Measurements from ENCODE around the gene FURIN. TPM values are rescaled to one million over a fixed set of nuclear protein-coding genes. Genes with fewer than 3 reads are reported as not detected.
A peak's percentile ranks its signal among the peaks of the same experiment; 100 is the strongest.
"Not testable (repeated sequence)": the region's sequence is repeated elsewhere in the genome, so short reads cannot be mapped to it uniquely, and the experiment has no call there.

The FURIN gene
- total RNA-seq, 1 donor from 2014 or later = 51.6 TPM

DNA sequence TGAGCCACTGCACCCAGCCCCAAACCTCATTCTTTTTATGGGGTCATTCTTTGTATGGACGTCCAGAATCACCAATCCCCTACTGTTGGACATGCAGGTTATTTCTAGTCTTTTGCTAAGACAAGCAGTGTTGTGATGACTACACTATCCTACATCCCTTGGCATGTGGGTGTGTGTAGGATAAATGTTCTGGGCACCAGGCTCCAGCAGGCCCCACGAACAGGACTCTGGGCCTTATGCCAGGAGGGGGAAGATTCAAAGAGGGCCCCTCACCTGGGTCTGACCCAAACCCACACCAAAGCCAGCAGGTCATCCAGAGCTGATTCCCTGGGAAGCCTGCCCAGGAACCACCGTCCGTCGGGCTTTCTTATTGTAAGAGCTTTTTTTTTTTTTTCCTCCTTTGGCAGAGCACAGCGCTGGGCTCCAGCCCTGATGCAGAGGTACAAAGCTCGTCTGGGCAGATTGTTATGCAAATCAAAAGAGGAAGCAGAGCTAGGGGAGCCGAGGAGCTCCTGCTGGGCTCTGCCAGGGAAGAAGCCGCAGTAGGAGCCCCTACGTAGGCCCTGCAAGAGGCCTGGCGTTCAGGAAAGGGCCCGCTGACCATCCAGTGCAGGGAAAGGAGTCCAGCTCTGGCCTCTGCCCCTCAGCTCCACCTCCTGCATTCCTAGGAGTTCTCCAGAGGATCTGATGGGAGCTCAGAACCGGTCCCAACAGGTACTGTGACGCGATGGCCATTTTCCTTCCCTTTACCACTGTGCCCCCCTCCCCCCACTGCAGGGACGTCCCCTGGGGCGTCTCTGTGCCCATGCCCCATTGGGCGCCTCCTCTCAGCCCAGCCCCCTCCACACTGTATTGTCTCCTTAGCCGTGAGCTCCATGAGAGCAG is 29.0 kb upstream of the FURIN start:
- intact Hi-C loops (cut with DNase I) = loop anchor here (5.0 kb wide), 1 partner anchor 1368 kb away; no protein-coding TSS in a partner anchor
- peak; percentile 69 for ATAC-seq
- no peak for DNase-seq (ENCODE audit: low spot score)

DNA sequence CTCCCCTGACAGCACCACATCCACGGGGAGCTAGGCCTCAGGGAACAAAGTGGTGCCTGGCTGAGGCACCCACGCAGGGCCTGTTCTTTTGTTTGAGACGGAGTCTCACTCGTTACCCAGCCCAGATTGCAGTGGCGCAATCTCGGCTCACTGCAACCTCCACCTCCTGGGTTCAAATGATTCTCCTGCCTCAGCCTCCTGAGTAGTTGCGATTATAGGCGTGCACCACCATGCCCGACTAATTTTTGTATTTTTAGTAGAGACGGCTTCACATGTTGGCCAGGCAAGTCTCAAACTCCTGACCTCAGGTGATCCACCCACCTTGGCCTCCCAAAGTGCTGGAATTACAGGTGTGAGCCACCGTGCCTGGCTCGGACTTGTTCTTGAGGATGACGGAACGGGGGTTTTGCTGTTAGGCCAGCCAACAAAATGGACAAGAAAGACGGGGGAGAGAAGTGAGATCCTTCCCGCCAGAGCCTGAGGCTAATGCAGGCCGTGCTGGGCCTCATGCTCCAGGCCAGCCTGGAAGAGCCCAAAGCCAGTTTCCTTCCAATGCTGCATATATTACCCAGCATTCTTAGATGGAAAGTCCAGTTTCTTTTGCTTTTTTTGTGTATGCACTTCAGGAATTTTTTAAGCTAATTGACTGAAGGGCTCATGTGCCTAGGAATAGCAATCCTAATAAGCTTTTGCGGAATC is 28.1 kb upstream of the FURIN start:
- intact Hi-C loops (cut with DNase I) = no loop called here
- ATAC-seq = no peak
- no peak for DNase-seq (ENCODE audit: low spot score)

DNA sequence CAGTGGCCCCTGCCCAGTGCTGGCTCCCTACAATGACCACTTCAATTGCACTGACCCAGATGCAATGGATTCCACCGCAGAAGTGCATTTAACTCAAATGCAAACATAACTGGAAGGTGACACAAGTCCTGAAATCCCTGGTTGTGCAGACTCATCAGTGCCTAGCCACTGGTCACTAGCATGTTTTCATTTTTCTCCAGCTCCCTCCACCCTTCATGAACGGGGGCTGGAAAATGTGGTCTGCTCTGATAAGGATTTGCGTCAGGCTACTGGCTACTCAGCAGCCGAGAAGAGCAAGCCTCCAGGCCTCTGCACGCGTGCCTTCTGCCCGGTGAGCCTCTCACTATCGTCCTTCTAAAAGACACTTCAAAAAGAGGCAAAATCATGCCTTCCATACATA is 27.4 kb upstream of the FURIN start:
- no peak for DNase-seq (ENCODE audit: low spot score)
- ATAC-seq = no peak
- intact Hi-C loops (cut with DNase I) = no loop called here

DNA sequence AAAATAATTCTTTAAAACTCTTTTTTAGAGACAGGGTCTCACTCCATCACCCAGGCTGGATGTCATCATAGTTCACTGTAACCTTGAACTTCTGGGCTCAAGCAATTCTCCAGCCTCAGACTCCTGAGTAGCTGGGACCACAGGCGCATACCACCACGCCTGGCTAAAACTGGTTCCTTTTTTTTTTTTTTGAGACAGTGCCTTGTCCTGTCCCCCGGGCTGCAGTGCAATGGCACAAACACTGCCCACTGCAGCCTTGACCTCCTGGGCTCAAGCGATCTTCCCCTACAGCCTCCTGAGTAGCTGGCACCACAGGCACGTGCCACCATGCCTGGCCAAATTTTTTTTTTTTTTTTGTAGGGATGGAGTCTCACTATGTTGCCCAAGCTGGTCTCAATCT is 23.7 kb upstream of the FURIN start:
- intact Hi-C loops (cut with DNase I) = no loop called here
- no peak for DNase-seq (ENCODE audit: low spot score)
- no peak for ATAC-seq

DNA sequence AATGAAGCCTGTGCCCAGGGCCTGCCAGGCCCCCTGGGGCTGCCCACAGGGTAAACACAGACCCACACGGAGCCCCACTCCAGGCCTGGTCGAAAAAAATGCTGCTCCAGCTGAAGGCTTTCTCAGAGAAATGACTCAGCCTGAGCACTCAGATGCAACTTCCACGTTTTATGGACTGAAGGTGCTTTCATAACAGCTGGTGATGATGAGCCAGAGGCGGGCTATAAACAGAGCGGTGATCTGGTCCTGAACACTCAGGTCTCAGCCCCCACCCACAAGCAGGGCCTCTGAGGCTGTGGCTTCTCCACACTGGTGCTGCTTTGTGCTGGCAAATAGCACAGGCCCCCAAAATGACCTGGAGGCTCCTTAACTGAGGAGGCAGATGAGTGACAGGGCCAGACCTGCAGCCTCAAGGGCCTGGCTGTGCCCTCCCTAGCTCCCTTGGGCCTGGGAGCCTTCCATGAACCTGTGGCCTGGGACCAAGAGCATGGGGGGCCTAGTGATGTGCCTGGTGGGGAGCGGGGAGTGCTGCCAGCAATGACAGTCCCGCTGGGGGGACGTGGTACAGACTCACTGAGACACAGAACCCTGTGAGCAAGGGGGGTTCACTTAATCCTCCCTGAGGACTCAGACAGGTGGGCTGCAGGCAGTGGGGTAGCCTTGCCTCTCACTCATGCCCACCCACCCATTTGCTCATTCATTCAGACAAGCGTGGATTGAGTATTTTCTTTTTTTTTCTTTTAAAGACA is 23.0 kb upstream of the FURIN start:
- intact Hi-C loops (cut with DNase I) = no loop called here
- no peak for DNase-seq (ENCODE audit: low spot score)
- ATAC-seq = peak; percentile 34

DNA sequence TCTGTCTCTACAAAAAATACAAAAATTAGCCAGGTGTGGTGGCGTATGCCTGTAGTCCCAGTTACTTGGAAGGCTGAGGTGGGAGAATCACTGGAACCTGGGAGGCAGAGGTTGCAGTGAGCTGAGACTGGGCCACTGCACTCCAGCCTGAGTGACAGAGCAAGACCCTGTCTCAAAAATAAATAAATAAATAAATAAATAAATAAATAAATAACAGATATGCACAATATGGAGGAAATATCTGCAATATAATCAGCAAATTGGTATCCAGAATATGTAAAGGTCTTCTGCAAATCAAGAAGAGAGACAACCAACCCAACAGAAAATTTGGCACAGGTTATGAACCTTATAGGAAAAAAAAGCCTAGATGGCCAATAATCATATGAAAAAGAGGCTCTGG is 19.0 kb upstream of the FURIN start:
- intact Hi-C loops (cut with DNase I) = not testable (repeated sequence)

DNA sequence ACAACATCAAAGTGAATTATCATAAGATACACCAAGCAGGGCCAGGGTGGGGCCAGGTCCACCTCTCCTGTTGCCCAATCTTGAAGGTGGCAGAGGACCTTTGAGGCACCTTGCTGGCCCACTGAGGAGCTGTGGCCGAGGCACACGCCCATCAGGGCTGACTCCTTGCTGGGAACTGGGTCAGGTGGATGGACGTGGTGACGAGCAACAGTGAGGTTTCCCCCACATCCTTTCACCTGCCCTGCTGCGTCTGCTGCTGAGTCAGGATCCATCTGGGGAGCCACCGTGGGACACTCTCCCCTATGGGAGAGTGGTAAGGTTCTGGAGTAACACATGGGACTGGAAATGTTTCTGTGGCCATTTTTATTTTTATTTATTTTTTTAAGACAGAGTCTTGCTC is 17.3 kb upstream of the FURIN start:
- intact Hi-C loops (cut with DNase I) = no loop called here

More for the DNA sequence above, 19.0 kb upstream of the FURIN start:
- ATAC-seq; DNase-seq (ENCODE audit: low spot score): not testable (repeated sequence)

DNA sequence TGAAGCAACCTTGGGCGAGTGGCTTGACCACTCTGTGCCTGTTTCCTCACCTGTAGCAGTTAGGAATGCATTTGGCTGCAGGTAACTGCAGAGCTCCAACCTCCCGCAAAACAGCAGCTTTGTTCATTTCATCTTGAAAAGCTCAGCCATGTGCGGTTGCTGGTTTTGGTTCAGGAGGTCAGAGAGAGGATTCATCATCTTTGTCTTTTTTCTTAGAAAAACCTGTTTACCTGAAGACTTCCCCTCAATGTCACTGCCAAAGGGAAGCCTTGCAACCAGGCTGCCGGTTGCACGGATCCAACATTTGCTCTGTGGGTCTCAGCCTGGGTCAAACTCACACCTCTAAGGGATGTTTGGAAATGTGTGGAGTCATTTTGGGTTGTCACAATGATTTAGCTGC is 16.4 kb upstream of the FURIN start:
- no peak for DNase-seq (ENCODE audit: low spot score)

More for the DNA sequence above, 17.3 kb upstream of the FURIN start:
- no peak for ATAC-seq
- no peak for DNase-seq (ENCODE audit: low spot score)

DNA sequence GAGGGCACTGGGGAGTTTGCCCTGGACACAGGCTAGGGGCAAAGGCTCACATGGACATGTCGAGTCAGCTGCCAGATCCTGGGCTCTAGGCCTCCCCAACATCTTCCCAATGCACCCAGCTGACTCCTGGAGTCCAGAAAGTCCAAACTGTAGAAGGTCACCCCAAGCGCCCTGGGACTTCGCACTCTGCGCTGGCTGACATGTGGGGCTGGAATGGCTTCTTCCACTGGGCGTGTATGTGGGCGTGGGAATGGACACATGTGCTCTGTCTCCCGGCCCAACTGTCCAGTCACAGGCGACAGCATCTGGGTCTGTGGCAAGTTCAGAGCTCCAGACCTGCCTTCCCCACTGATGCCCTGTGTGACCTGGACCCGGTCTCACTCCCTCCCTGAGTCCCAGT is 13.2 kb upstream of the FURIN start:
- intact Hi-C loops (cut with DNase I) = no loop called here
- ATAC-seq = no peak
- no peak for DNase-seq (ENCODE audit: low spot score)

More for the DNA sequence above, 16.4 kb upstream of the FURIN start:
- intact Hi-C loops (cut with DNase I) = no loop called here
- no peak for ATAC-seq

DNA sequence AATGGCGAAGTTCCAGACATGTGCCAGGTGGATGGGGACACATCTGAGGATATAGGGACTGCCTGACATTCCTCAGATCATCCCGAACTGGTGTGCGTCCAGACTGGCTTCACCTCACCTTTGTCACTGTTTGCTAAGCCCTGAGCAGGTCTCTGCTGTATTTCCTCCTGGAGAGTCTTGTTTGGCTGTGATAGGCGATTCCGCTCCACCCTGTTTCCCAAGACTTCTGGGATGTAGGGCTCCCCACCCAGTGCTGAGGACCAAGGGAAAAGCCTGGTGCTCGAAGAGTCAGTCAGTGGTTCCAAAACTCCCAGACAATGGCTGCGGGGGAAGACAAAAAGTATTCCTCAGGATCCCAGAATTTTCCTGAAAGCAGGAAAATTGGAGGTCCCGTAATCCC is 11.1 kb upstream of the FURIN start:
- no peak for DNase-seq (ENCODE audit: low spot score)
- intact Hi-C loops (cut with DNase I) = no loop called here
- ATAC-seq = no peak

DNA sequence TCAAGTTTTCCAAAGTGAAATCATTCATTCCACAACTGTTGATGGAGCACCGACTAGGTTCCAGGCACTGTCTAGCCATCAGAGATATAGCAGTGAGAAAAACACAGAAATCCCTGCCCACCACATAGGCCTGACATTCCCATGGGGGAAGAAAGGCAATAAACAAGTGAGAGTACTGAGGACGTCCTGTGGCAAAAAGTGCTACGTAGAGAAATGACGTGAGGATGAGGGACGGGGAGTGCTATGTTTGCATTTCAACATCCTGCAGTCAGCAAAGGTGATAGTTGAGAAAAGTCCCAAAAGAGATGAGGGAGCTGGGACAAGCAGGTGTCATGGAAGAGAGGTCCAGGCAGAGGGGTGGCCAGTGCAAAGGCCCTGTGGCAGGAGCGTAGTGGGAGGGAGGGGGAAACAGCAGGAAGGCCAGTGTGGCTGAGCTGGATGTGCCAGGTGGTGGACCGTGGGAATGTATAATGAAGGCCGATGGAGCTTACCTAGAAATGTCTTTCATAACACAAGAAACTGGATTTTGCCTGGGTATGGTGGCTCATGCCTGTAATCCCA is 10.4 kb upstream of the FURIN start:
- ATAC-seq (no peak), DNase-seq (ENCODE audit: low spot score) (no peak)
- intact Hi-C loops (cut with DNase I) = no loop called here

DNA sequence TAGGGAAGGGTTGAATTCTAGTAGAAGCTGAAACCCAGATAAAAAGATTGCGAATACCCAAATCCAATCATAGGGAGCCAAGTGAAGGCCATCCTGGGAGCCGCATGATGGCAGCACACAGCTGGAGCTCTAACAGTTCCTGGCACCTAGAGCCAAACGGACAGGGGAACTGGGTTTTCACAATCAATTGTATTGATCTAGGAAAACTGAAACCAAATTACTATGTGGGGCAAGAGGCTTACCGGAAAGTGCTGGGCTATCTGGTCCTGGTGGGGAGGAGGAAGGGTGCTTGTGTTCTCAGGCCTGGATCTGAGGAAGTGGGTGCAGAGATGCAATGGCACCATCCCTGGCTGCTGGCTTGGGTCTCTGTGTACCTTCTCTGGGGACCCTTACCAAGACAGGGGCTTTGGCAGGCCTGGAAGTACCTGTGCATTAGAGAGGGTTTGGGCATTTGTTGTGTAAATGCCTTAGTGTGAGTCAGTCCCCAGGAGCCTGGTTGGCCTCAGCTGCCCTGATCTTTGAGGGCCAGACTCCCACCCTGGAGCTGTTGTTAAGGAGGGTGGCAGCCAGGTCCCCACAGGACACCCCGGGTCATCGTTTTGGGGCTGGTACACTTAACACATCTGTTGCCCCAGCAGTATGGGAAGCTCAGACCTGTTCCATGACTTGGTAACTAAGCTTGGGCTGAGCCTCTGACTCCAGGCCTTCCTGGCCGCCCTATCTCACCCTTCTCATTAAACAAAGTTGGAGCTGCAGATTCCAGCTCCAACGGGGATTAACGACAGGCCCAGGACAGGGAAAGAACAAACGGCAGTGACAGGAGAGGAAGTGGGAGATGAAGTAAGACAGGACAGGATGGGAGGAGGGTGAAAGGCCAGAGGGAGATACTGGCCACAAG is 8.9 kb upstream of the FURIN start:
- ATAC-seq = no peak
- intact Hi-C loops (cut with DNase I) = no loop called here
- DNase-seq (ENCODE audit: low spot score) = no peak

DNA sequence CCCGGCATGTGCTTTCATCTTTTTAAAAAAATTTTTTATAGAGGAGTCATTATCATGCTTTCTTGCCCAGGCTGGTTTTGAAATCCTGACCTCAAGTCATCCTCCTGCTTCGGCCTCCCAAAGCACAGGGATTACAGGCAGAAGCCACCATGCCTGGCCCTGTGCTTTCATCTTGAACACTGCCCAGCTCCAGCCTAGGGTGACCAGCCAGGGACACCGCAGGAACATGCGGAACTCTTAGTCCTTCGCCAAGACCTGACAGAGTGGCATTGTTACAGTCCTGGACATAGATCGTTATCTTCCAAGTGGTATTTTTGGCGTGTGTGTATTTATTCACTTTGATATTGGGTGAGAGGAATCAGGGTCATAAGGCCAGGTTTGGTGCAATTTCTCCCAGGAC is 7.9 kb upstream of the FURIN start:
- DNase-seq (ENCODE audit: low spot score) (no peak), ATAC-seq (no peak)
- intact Hi-C loops (cut with DNase I) = no loop called here

DNA sequence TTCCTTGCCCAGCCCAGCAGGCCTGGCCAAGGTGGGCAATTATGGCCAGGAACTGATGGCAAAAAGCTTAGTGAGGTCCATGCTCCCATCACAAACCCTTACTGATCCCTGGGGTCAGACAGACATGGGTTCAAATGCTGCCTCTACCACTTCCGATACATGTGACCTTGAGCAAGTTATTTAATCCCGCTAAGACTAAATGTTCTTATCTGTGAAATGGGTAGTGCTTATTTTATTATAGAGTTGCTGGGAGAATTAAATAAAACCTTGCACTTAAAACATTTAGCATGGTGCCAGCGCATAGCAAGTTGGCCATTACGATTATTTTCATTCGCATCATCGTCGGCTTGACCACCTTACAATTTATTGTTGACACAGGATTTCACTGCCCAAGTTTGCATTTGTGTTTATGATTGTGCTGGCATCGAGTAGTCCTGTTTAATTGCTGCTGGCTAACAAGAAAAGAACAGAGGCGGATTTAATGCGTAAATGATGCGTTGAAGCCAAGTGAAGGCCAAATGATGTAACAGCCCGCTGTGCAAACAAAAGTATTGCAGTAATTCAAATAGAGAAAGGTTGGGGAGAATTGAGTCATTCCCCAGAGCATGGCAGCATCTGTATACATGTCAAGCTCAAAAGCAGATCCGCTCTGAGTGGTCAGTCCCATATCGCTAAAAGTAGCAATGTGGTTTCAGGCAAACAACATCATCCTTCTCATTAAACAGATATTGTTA is 7.3 kb upstream of the FURIN start:
- intact Hi-C loops (cut with DNase I) = no loop called here
- no peak for DNase-seq (ENCODE audit: low spot score)
- ATAC-seq = no peak

DNA sequence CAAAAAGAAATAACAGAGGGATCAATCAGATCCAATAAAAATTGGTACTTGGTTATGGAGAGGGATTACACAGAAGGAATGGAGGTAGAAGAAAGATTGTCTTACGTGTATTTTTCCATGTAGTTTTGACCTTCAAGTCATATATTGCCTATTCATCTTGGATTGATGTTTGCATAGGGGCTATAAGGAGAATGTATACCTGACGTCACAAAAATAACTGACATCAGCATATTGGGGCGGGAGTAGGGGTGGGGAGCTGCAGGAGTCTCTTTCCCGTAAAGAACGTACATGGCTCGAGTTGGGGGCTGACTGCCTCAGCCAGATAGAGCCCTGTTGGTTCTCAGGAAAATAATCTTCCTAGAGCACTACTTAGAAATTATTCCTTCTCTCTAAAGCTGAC is 5.9 kb upstream of the FURIN start:
- no peak for DNase-seq (ENCODE audit: low spot score)
- ATAC-seq = no peak
- intact Hi-C loops (cut with DNase I) = no loop called here

DNA sequence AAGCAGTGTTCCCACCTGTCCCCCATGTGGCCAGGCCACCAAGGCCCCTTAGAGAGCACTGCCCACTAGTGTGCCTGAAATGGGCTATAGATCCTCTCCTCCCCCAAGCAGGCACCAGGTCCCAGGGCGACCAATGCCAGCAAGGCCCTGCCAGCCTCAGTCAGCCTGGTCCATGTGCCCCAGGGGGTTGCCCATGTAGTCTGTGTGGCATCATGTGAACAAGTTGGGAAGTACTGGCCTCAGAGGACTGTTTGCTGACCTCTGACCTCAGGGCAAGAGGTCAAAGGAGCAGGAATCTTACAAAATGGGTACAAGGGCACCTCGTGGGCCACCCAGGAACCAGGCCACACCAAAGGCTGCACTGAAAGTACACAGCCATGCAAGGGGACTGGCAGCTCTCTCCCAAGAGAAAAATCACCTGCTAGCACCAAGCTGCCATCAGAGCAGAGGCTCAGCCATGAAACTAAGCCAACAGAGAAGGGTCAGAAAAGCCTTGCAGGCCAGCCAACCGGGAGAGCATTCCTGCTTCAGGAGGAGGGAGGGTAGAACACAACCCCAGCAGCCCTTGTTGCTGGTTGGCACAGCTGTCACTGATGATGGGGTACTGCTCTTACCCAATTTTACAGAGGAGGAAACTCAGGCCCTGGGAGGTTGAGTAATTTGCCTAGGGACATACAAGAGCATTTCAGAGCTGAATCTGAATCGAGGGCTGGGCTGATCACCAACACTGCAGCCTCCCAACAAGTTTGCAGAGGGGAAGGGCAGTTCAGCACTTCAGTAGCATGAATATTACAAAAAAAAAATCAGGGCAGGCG is 5.2 kb upstream of the FURIN start:
- peak; percentile 40 for ATAC-seq
- intact Hi-C loops (cut with DNase I) = no loop called here
- no peak for DNase-seq (ENCODE audit: low spot score)

DNA sequence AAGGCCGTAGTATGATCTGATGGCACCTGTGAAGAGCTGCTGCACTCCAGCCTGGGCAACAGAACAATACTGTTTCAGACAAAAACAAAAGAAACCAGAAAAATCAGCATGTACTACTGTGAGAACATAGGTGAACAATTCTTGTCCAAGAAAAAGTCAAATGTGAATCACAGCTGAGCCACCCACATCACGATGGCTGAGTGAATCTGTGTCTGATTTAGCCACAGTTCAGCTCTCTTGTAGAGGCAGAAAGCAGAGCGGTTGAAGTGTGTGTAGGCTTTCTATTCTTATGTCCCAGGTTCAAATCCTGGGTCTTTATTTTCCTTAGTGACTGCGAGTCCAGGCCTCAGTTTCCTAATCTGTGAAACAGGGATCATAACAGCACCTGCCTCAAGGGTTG is 4.4 kb upstream of the FURIN start:
- DNase-seq (ENCODE audit: low spot score) (no peak), ATAC-seq (no peak)
- intact Hi-C loops (cut with DNase I) = no loop called here
